AG04450 (cell line): ENCODE data around the gene TNC. TPM values are rescaled to one million over a fixed set of nuclear protein-coding genes. Genes with fewer than 3 reads are reported as not detected.

ENCODE experiments used
- CTCF ChIA-PET: fragments of 300-600, 350-600 bp; formaldehyde crosslinking; extraction: SDS; loops from one replicate; lab custom pipeline; 2022; ENCODE audit warnings: antibody characterized with exemption, inconsistent platforms; lab: Charles Lee
- POLR2A ChIA-PET: fragments of 350-600 bp; formaldehyde crosslinking; extraction: SDS; loops from one replicate; lab custom pipeline; 2021; ENCODE audit warnings: antibody characterized with exemption, inconsistent platforms; lab: Yijun Ruan, JAX
- DNase-seq: peaks from one replicate; pipeline ENCODE4 v3.0.0-alpha.2; 2011; ENCODE audit warnings: low read depth, low spot score
- H3K27ac ChIP-seq: one replicate; pipeline ENCODE4 v1.5.1; 2012; ENCODE audit warnings: low read depth, low read length, control low read depth
- H3K27me3 ChIP-seq: one replicate; pipeline ENCODE4 v1.6.0; 2012; ENCODE audit warnings: low read length; ENCODE audit not compliant: control insufficient read depth, insufficient read depth
- H3K4me3 ChIP-seq: 2 replicates; pipeline ENCODE4 v1.5.1; 2011; ENCODE audit warnings: mild to moderate bottlenecking, low read depth, low read length, control low read depth
- H3K9me3 ChIP-seq: 2 replicates; pipeline ENCODE4 v1.5.1; 2012; ENCODE audit warnings: low read length; ENCODE audit not compliant: control insufficient read depth, insufficient read depth
- CTCF ChIP-seq: IDR thresholded peaks from 2 replicates; pipeline ENCODE4 v1.5.1; 2011; ENCODE audit warnings: low read depth, low read length, control low read depth, inconsistent platforms
- polyA plus RNA-seq: library from polyadenylated mRNA; depleted of rRNA; stranded (reverse); fragments of >200 nt; gene quantifications from 2 replicates; pipeline ENCODE4 v1.2.3, GENCODE V29; 2011

The TNC gene
- polyA plus RNA-seq, 1 experiment = 265 TPM

- Histone ChIP-seq H3K27me3 (no peaks in the 10 kb centered on the region), H3K9me3 (no peaks in the 10 kb centered on the region; the same call in 1 of the 2 replicates), H3K4me3 (no peak overlapping the region), H3K27ac (no peak overlapping the region)
- ChIA-PET POLR2A (no interaction called here), CTCF (no interaction called here)
- no peak for TF ChIP-seq CTCF
- DNase-seq = no peak
Measured at GRCh38 chr9:115142517-115143270, 24.7 kb upstream of the TNC start.

GRCh38 chr9:115142090-115142489 is 24.1 kb upstream of the TNC start:
- Histone ChIP-seq H3K27me3 (no peaks in the 10 kb centered on the region), H3K4me3 (no peak overlapping the region), H3K9me3 (no peaks in the 10 kb centered on the region; the same call in 1 of the 2 replicates), H3K27ac (no peak overlapping the region)
- TF ChIP-seq CTCF = no peak
- CTCF ChIA-PET = no interaction called here
- POLR2A ChIA-PET = no interaction called here
- DNase-seq = no peak

GRCh38 chr9:115141612-115142011 is 23.7 kb upstream of the TNC start:
- ChIA-PET CTCF (no interaction called here), POLR2A (no interaction called here)
- H3K4me3 ChIP-seq = no peak overlapping the region
- no peaks in the 10 kb centered on the region for H3K27me3 ChIP-seq
- DNase-seq = no peak
- TF ChIP-seq CTCF = no peak
- no peak overlapping the region for H3K27ac ChIP-seq
- H3K9me3 ChIP-seq = no peaks in the 10 kb centered on the region; the same call in 1 of the 2 replicates

GRCh38 chr9:115138151-115138550 is 20.2 kb upstream of the TNC start:
- no peak overlapping the region for H3K4me3 ChIP-seq
- POLR2A ChIA-PET = no interaction called here
- DNase-seq = no peak
- H3K27ac ChIP-seq = no peak overlapping the region
- TF ChIP-seq CTCF = no peak
- H3K9me3 ChIP-seq = no peaks in the 10 kb centered on the region; the same call in 1 of the 2 replicates
- CTCF ChIA-PET = no interaction called here
- no peaks in the 10 kb centered on the region for H3K27me3 ChIP-seq

GRCh38 chr9:115137526-115137925 is 19.6 kb upstream of the TNC start:
- TF ChIP-seq CTCF = no peak
- ChIA-PET POLR2A (no interaction called here), CTCF (no interaction called here)
- H3K27me3 ChIP-seq = no peaks in the 10 kb centered on the region
- no peak for DNase-seq
- H3K27ac ChIP-seq = no peak overlapping the region
- H3K9me3 ChIP-seq = no peaks in the 10 kb centered on the region; the same call in 1 of the 2 replicates
- no peak overlapping the region for H3K4me3 ChIP-seq
